Ovary (tissue), 9 donors: Measurements from ENCODE around the gene TGFB1. TPM values are rescaled to one million over a fixed set of nuclear protein-coding genes. Genes with fewer than 3 reads are reported as not detected.

Experiments
- DNase-seq, 5 donors: peaks; one replicate each; pipeline ENCODE4 v3.0.0-alpha.2; 2019 to 2020
- H3K27ac ChIP-seq, 2 donors: fragments of 200-600 bp; one replicate each; pipeline versions ENCODE4 v1.5.1 to v1.8.0; 2019 to 2022
- H3K27me3 ChIP-seq: fragments of 200-600 bp; one replicate; pipeline ENCODE4 v1.8.0; 2022
- H3K36me3 ChIP-seq: fragments of 200-600 bp; sonication (generic); one replicate; pipeline ENCODE4 v1.5.1; 2019
- H3K4me1 ChIP-seq: one replicate; pipeline ENCODE4 v1.8.1; 2013; ENCODE audit warnings: mild to moderate bottlenecking, moderate library complexity; ENCODE audit not compliant: insufficient read depth
- H3K4me3 ChIP-seq: fragments of 200-600 bp; sonication (generic); one replicate; pipeline ENCODE4 v1.5.1; 2017
- H3K9me3 ChIP-seq, 2 donors: fragments of 200-600 bp in 1 of 2; sonication (generic) in 1 of 2; one replicate each; pipeline versions ENCODE4 v1.5.1 to v1.8.1; 2013 to 2019; ENCODE audit warnings: mild to moderate bottlenecking in 1 of 2, moderate library complexity in 1 of 2
- CTCF ChIP-seq, 3 donors: fragments of 450-650 bp in 2 of 3; fragments of 200-600 bp in 1 of 3; IDR thresholded peaks; one replicate each; pipeline versions ENCODE4 v1.5.1 to v1.8.0; 2016 to 2022; ENCODE audit warnings: antibody characterized with exemption in 3 of 3, mild to moderate bottlenecking in 1 of 3
- EP300 ChIP-seq: sonication (generic); formaldehyde crosslinking; IDR thresholded peaks from one replicate; pipeline ENCODE4 v1.6.1; 2017; ENCODE audit warnings: antibody characterized with exemption
- POLR2A ChIP-seq: fragments of 450-650 bp; IDR thresholded peaks from one replicate; pipeline ENCODE4 v1.6.1; 2017; ENCODE audit warnings: antibody characterized with exemption, mild to moderate bottlenecking, moderate library complexity
- WGBS, 3 donors: extraction: QIAGEN DNeasy Blood & Tissue Kit in 1 of 3; methylation state at CpG; one replicate each; pipeline versions ENCODE4 v1.1.5 to v1.1.7; 2013 to 2017; 5-methylcytosine and 5-hydroxymethylcytosine counted together
- intact Hi-C, 4 donors: fragments of 100-400 bp; cut with DNase I; formaldehyde crosslinking; loops; one replicate each; pipeline versions ENCODE4 v1.11.0 to v1.15.1; 2022 to 2023
- polyA plus RNA-seq, 2 donors: library from polyadenylated mRNA; stranded (reverse); fragments of 200-250 nt in 1 of 2; fragments of 350-450 nt in 1 of 2; fragmentation: Illumina TruSeq in 1 of 2; extraction: RNeasy Lipid Tissue Mini Kit (QIAGEN cat#74804) in 1 of 2; gene quantifications; one replicate each; pipeline ENCODE4 v1.2.3, GENCODE V29; 2013 to 2014
- total RNA-seq, 7 donors: library from RNA; depleted of rRNA in 2 of 7; stranded (reverse); fragments of >200 nt in 2 of 7; fragmentation: NEBNext Ultra II Directional in 3 of 7; extraction: Animal tissue kit (Norgen Biotek cat#: 25700) in 3 of 7; gene quantifications; one replicate each; pipeline versions ENCODE4 v1.1.0 to v1.2.4, GENCODE V29; 2016 to 2023
- donor health status: DM: no; HTN: no; CAD: no; lungs with moderate emphysema.
- donor health status: DM: no; HTN: no; CAD: no.
- donor health status: Bipolar disorder and iron deficiency.
- donor health status: DM: yes; HTN: yes; CAD: no.
- donor health status: DM: no; HTN: no; CAD: no.
- donor health status: DM: yes; HTN: yes; CAD: no.

The TGFB1 gene
- total and polyA plus RNA-seq, 9 donors: 9.1 to 31.8 (median 20.8) TPM

GRCh38 chr19:41307090-41307875, 46.4 kb downstream of the TGFB1 start:
- Histone ChIP-seq H3K27me3 (no peaks in the 10 kb centered on the region), H3K36me3 (no peaks in the 10 kb centered on the region), H3K4me1 (no peaks in the 10 kb centered on the region), H3K27ac (peak overlapping the region in 1 of 2 donors; percentile 34), H3K4me3 (no peak overlapping the region), H3K9me3 (no peaks in the 10 kb centered on the region)
- intact Hi-C loops: loop anchor here in 3 of 4 donors (5.0 kb wide), 4 partner anchors 40 to 105 kb away; partner anchors contain the start of gene HNRNPUL1 (in 1 of the 3)
- TF ChIP-seq EP300 (no peak), CTCF (IDR thresholded peaks at IDR 0.05) (no peak), POLR2A (no peak)
- DNase-seq: peak in 1 of 5 donors; percentile 4
- 50 to 61% (median 57%) methylated on average over 8 of the region's 8 CpGs for WGBS, 3 donors

GRCh38 chr19:41305927-41306793, 47.6 kb downstream of the TGFB1 start:
- 70 to 78% (median 71%) methylated on average over 13 of the region's 13 CpGs for WGBS, 3 donors
- Histone ChIP-seq H3K27me3 (no peaks in the 10 kb centered on the region), H3K27ac (no peak overlapping the region), H3K36me3 (no peaks in the 10 kb centered on the region), H3K9me3 (no peaks in the 10 kb centered on the region), H3K4me1 (no peaks in the 10 kb centered on the region), H3K4me3 (no peak overlapping the region)
- TF ChIP-seq CTCF (IDR thresholded peaks at IDR 0.05) (no peak), EP300 (no peak), POLR2A (no peak)
- intact Hi-C loops: loop anchor here in 3 of 4 donors (5.0 kb wide), 4 partner anchors 39 to 104 kb away; partner anchors contain the start of gene HNRNPUL1 (in 1 of the 3)
- peak in 1 of 5 donors; percentile 16 for DNase-seq

- no peaks in the 10 kb centered on the region for H3K27me3 ChIP-seq
- no peak overlapping the region for H3K4me3 ChIP-seq
- H3K9me3 ChIP-seq: no peaks in the 10 kb centered on the region
- no peak overlapping the region for H3K27ac ChIP-seq
- intact Hi-C loops: loop anchor here in 3 of 4 donors (5.0 kb wide), 4 partner anchors 38 to 103 kb away; partner anchors contain the start of gene HNRNPUL1 (in 1 of the 3)
- TF ChIP-seq CTCF (IDR thresholded peaks at IDR 0.05): no peak
- no peak for TF ChIP-seq POLR2A
- TF ChIP-seq EP300: no peak
- DNase-seq: peak in 1 of 5 donors; percentile 3
- no peaks in the 10 kb centered on the region for H3K4me1 ChIP-seq
- 69 to 82% (median 80%) methylated on average over 4 of the region's 4 CpGs for WGBS, 3 donors
- no peaks in the 10 kb centered on the region for H3K36me3 ChIP-seq
Measured at GRCh38 chr19:41304706-41305483, 48.8 kb downstream of the TGFB1 start.

- no peaks in the 10 kb centered on the region for H3K9me3 ChIP-seq
- no peak overlapping the region for H3K27ac ChIP-seq
- no peak for TF ChIP-seq EP300
- no peak for TF ChIP-seq POLR2A
- TF ChIP-seq CTCF (IDR thresholded peaks at IDR 0.05): no peak
- 90 to 91% (median 90%) methylated on average over 14 of the region's 14 CpGs for WGBS, 3 donors
- H3K4me3 ChIP-seq: no peak overlapping the region
- no peaks in the 10 kb centered on the region for H3K4me1 ChIP-seq
- no peak for DNase-seq
- intact Hi-C loops: no loop called here
- no peaks in the 10 kb centered on the region for H3K36me3 ChIP-seq
- no peaks in the 10 kb centered on the region for H3K27me3 ChIP-seq
Measured at GRCh38 chr19:41303954-41304353, 49.8 kb downstream of the TGFB1 start.
